Activated T-helper 1 cell treated with anti-CD3 and anti-CD28 coated beads, Interleukin-12 subunit alpha, Interleukin-12 subunit beta, Interleukin-2, Interleukin-4 antibody, amounts not matched to agents 30 ng/mL and 10 ng/mL and 1 ng/mL, durations not matched to agents 14 hours and 24 hours and 36 hours (primary cell): ENCODE measurements around the gene HBG1. TPM values are rescaled to one million over a fixed set of nuclear protein-coding genes. Genes with fewer than 3 reads are reported as not detected.
"Not testable (repeated sequence)": the region's sequence is repeated elsewhere in the genome, so short reads cannot be mapped to it uniquely, and the experiment has no call there.

ENCODE experiments used
- DNase-seq: peaks from one replicate; pipeline ENCODE4 v3.0.0; 2021; ENCODE audit warnings: low spot score
- H3K27ac Mint-ChIP-seq: one replicate; pipeline ENCODE4 v1.8.0; 2021; ENCODE audit warnings: mild to moderate bottlenecking, mixed read lengths
- H3K27me3 Mint-ChIP-seq: one replicate; pipeline ENCODE4 v1.8.0; 2022; ENCODE audit warnings: mild to moderate bottlenecking, moderate library complexity, mixed read lengths; ENCODE audit not compliant: insufficient read depth
- H3K36me3 Mint-ChIP-seq: one replicate; pipeline ENCODE4 v1.8.0; 2021; ENCODE audit warnings: low read depth, mixed read lengths
- H3K4me1 Mint-ChIP-seq: one replicate; pipeline ENCODE4 v1.8.0; 2021; ENCODE audit warnings: low read depth, mixed read lengths
- H3K4me3 Mint-ChIP-seq: one replicate; pipeline ENCODE4 v1.8.0; 2021; ENCODE audit warnings: mild to moderate bottlenecking, moderate library complexity, mixed read lengths
- H3K9me3 Mint-ChIP-seq: one replicate; pipeline ENCODE4 v1.8.0; 2021; ENCODE audit warnings: mixed read lengths
- intact Hi-C: fragments of 100-400 bp; cut with micrococcal nuclease; formaldehyde crosslinking; loops from one replicate; pipeline ENCODE4 v1.15.1; 2024
- total RNA-seq: library from RNA; stranded (reverse); gene quantifications from 2 replicates; pipeline ENCODE4 v1.2.3, GENCODE V29; 2022

HBG1 gene
- not detected in 2 replicates for total RNA-seq

DNA sequence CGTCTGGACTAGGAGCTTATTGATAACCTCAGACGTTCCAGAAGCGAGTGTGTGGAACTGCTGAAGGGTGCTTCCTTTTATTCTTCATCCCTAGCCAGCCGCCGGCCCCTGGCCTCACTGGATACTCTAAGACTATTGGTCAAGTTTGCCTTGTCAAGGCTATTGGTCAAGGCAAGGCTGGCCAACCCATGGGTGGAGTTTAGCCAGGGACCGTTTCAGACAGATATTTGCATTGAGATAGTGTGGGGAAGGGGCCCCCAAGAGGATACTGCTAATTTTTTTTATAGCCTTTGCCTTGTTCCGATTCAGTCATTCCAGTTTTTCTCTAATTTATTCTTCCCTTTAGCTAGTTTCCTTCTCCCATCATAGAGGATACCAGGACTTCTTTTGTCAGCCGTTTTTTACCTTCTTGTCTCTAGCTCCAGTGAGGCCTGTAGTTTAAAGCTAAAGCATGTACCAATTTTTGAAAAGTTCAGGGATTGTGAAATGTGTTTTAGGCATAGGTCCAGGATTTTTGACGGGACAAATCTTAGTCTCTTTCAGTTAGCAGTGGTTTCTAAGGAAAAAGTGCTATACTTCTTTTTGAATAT lies at the start of gene HBG1:
Gene HBG1 (minus strand): TSS at position 51 of the 590 bp plus-strand sequence. CDS start 53 bp downstream, outside the sequence.
- not testable (repeated sequence) for H3K36me3 Mint-ChIP-seq

DNA sequence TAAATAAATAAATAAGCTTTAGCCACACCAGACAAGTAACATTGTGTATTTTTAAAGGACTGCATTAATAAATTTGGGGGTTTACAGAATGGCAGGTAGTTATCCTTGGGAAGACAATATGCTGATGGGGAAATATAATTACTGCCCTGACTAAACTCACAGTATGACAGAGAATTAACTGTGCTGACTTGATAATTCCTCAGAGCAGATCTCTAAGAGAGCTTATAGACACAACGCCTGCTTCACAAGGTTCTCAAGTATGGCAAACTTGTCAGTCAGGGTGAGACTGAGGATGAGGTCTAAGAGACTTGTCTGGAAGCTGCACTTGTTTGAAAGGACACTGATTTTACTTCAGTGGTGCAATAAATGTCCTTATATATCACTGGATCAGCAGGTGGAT lies 48.8 kb upstream of the HBG1 start:
- H3K4me3 Mint-ChIP-seq = no peak overlapping the region
- no peak for DNase-seq
- H3K27ac Mint-ChIP-seq = no peak overlapping the region
- H3K36me3 Mint-ChIP-seq = no peaks in the 10 kb centered on the region
- H3K9me3 Mint-ChIP-seq = no peaks in the 10 kb centered on the region
- H3K4me1 Mint-ChIP-seq = no peaks in the 10 kb centered on the region
- intact Hi-C loops = no loop called here
- no peaks in the 10 kb centered on the region for H3K27me3 Mint-ChIP-seq

More for the DNA sequence above, at the start of gene HBG1:
- H3K4me3 Mint-ChIP-seq, H3K27me3 Mint-ChIP-seq, H3K9me3 Mint-ChIP-seq, DNase-seq, H3K27ac Mint-ChIP-seq, H3K4me1 Mint-ChIP-seq, intact Hi-C loops: not testable (repeated sequence)

DNA sequence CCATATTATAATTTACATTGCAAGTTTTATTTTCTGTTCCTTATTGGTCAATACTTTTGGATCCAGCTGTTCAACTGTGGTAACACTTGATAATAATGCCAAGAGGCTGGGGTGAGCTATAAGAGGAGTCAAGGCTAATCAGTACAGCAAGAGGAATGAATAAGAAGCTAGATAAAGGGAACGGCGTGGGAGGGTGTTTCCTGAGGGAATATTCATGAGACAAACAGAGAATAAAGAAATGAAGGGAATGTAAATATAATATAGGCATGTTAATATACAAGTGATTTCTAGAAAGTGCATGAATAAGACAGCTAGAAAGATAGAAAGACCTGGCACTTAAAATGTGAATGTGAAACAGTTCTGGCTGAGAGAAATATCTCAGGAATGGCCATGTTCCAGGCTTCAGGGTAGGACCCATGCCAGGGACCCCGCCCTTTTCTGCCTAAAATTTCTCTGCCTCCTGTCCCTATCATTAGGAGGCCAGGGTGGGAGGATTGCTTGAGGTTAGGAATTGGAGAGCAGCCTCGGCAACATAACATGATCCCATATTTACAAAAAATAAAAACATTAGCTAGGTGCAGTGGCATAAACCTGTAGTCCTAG lies 48.2 kb upstream of the HBG1 start:
- Mint-ChIP-seq H3K4me3 (no peak overlapping the region), H3K4me1 (no peaks in the 10 kb centered on the region), H3K9me3 (no peaks in the 10 kb centered on the region), H3K27me3 (no peaks in the 10 kb centered on the region), H3K27ac (no peak overlapping the region), H3K36me3 (no peaks in the 10 kb centered on the region)
- no peak for DNase-seq
- intact Hi-C loops = no loop called here

DNA sequence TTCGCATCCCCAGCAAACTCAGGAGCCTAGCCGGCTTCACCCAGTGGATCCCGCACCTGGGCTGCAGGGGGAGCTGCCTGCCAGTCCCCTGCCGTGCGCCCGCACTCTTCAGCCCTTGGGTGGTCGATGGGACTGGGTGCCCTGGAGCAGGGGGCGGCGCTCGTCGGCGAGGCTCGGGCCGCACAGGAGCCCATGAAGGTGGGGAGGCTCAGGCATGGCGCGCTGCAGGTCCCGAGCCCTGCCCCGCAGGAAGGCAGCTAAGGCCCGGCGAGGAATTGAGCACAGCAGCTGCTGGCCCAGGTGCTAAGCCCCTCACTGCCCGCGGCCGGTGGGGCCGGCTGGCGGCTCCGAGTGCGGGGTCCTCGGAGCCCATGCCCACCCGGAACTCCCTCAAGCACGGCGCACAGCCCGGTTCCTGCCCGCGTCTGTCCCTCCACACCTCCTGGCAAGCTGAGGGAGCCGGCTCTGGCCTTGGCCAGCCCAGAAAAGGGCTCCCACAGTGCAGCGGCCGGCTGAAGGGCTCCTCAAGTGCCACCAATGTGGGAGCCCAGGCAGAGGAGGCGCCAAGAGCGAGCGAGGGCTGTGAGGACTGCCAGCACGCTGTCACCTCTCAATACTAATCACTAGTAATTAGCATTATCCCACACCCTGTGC lies 44.8 kb upstream of the HBG1 start:
- H3K27ac Mint-ChIP-seq, H3K36me3 Mint-ChIP-seq, H3K4me3 Mint-ChIP-seq, intact Hi-C loops, H3K4me1 Mint-ChIP-seq, DNase-seq, H3K9me3 Mint-ChIP-seq, H3K27me3 Mint-ChIP-seq: not testable (repeated sequence)

DNA sequence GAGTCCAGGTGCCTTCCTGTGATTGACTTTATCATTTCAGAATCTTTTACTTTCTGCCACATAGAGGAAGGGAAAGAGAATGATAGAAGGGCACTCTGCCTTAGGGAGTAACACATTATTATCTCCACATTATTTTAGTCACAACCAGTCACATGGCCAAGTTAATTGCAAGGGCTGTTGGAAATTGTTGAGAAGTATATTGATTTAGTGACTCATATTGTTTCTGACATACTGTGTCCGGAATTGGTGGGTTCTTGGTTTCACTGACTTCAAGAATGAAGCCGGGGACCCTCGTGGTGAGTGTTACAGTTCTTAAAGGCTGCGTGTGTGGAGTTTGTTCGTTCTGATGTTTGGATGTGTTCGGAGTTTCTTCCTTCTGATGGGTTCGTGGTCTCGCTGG lies 43.4 kb upstream of the HBG1 start:
- Mint-ChIP-seq H3K9me3 (no peaks in the 10 kb centered on the region), H3K27ac (no peak overlapping the region), H3K4me3 (no peak overlapping the region), H3K36me3 (no peaks in the 10 kb centered on the region), H3K4me1 (no peaks in the 10 kb centered on the region), H3K27me3 (no peaks in the 10 kb centered on the region)
- intact Hi-C loops = no loop called here
- DNase-seq = no peak

DNA sequence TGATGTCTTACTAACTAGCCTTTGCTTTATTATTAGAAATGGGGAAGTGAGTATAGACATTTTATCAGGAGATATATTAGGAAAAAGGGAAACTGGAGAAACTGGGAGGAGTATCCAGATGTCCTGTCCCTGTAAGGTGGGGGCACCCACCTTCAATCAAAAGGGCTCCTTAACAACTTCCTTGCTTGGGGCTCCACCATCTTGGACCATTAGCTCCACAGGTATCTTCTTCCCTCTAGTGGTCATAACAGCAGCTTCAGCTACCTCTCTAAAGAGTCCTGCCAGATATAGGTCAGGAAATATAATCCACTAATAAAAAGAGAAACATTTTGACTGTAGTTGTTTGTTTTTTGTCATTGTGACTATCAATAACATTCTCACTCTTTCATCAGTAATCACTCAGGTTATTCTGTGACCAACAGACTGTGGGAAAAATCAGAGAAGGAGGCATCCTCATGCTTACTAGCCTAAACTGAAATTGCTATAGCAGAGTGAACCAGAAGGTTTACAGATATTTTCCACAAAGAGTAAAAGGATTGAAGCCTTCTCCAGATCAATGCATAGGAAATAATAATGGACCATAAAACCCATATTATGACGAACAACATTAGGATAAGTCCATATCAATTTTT lies 41.7 kb upstream of the HBG1 start:
- Mint-ChIP-seq H3K27ac (no peak overlapping the region), H3K9me3 (no peaks in the 10 kb centered on the region), H3K27me3 (no peaks in the 10 kb centered on the region), H3K4me3 (no peak overlapping the region), H3K4me1 (no peaks in the 10 kb centered on the region), H3K36me3 (no peaks in the 10 kb centered on the region)
- no peak for DNase-seq
- intact Hi-C loops = loop anchor here (1.0 kb wide), 1 partner anchor 167 kb away; no protein-coding TSS in a partner anchor

DNA sequence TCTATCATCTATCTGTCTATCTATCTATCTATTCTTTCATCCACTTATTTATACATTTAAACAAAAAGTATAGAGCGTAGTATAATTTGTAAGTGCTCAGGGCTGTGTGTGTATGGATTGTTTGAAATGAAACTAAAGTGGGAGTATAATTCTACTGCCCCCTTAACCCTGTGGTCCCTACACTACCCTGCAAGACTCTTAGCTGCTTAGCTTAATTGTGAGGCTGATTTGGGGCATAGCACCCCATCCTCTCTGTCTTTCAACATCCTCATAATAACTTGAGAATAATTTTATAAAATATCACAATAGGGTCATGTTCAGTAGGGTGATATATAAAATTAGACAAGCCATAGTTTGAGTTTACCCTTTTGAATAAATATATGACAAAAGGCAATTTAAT lies 40.4 kb upstream of the HBG1 start:
- intact Hi-C loops = no loop called here
- H3K4me1 Mint-ChIP-seq = no peaks in the 10 kb centered on the region
- no peak for DNase-seq
- no peaks in the 10 kb centered on the region for H3K36me3 Mint-ChIP-seq
- no peaks in the 10 kb centered on the region for H3K9me3 Mint-ChIP-seq
- H3K27ac Mint-ChIP-seq = no peak overlapping the region
- H3K27me3 Mint-ChIP-seq = no peaks in the 10 kb centered on the region
- no peak overlapping the region for H3K4me3 Mint-ChIP-seq

DNA sequence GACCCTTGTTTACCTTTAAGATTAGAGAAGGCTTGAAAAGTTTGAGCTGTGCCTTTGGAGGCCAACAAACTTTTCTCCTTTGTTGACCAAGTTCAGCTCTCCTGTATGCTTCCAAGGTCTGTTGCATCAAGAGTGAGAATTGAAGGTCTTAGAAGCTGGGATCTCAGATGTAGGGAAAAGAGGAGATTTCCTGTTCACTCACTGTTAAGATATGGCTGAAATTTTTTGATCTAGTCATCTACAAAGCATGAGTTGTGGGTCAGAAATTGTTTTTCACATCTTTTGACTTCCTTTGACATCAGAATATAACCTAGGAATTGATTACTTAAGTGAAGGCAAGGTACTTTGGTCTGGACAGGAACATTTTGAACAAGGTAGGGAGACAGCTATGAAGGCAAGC lies 40.0 kb upstream of the HBG1 start:
- Mint-ChIP-seq H3K27me3 (no peaks in the 10 kb centered on the region), H3K36me3 (no peaks in the 10 kb centered on the region), H3K4me1 (no peaks in the 10 kb centered on the region), H3K27ac (no peak overlapping the region), H3K4me3 (no peak overlapping the region), H3K9me3 (no peaks in the 10 kb centered on the region)
- intact Hi-C loops = no loop called here
- no peak for DNase-seq

DNA sequence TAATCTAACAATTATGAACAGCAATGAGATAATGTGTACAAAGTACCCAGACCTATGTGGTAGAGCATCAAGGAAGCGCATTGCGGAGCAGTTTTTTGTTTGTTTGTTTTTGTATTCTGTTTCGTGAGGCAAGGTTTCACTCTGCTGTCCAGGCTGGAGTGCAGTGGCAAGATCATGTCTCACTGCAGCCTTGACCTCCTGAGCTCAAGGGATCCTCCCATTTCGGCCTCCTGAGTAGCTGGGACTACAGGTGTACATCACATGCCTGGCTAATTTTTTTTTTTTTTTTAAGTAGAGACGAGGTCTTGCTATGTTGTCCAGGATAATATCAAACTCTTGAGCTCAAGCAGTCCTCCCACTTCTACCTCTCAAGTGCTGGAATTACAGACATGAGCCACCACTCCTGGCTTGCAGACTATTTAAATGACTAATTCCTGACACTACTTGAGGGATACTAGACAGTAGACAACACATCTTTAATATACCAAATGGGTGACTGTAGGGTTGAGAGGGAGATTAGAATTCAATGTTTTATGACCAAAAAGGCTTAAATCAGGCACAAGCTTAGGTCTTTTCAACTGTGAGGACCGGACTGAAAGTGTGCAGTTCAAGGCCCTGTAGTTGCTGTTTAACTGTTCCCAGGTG lies 39.4 kb upstream of the HBG1 start:
- H3K27ac Mint-ChIP-seq = no peak overlapping the region
- H3K4me1 Mint-ChIP-seq = no peaks in the 10 kb centered on the region
- intact Hi-C loops = no loop called here
- H3K9me3 Mint-ChIP-seq = no peaks in the 10 kb centered on the region
- no peak overlapping the region for H3K4me3 Mint-ChIP-seq
- H3K36me3 Mint-ChIP-seq = no peaks in the 10 kb centered on the region
- H3K27me3 Mint-ChIP-seq = no peaks in the 10 kb centered on the region
- DNase-seq = no peak

DNA sequence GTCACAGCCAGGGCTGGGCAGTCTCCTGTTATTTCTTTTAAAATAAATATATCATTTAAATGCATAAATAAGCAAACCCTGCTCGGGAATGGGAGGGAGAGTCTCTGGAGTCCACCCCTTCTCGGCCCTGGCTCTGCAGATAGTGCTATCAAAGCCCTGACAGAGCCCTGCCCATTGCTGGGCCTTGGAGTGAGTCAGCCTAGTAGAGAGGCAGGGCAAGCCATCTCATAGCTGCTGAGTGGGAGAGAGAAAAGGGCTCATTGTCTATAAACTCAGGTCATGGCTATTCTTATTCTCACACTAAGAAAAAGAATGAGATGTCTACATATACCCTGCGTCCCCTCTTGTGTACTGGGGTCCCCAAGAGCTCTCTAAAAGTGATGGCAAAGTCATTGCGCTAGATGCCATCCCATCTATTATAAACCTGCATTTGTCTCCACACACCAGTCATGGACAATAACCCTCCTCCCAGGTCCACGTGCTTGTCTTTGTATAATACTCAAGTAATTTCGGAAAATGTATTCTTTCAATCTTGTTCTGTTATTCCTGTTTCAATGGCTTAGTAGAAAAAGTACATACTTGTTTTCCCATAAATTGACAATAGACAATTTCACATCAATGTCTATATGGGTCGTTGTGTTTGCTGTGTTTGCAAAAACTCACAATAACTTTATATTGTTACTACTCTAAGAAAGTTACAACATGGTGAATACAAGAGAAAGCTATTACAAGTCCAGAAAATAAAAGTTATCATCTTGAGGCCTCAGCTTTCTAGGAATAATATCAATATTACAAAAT lies 38.6 kb upstream of the HBG1 start:
- Mint-ChIP-seq H3K27ac (no peak overlapping the region), H3K4me1 (no peaks in the 10 kb centered on the region), H3K9me3 (no peaks in the 10 kb centered on the region), H3K27me3 (no peaks in the 10 kb centered on the region), H3K36me3 (no peaks in the 10 kb centered on the region), H3K4me3 (no peak overlapping the region)
- intact Hi-C loops = no loop called here
- DNase-seq = no peak

DNA sequence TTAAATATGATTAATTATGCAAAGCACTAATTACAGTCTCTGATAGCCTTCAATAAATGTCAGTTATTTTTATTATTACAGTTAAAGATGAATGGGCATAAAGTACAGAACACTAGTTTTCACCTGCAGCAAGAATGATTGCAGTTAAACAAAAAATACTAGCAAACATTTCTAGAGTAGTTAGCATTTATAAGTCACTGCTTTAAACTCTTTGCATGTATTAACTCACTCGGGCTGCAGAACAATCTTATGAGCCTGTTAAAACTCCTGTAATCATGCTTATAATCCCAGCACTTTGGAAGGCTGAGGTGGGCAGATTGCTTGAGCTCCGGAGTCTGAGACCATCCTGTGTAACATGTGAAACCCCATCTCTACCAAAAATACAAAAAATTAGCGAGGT lies 37.2 kb upstream of the HBG1 start:
- no peak for DNase-seq
- no peaks in the 10 kb centered on the region for H3K4me1 Mint-ChIP-seq
- no peaks in the 10 kb centered on the region for H3K36me3 Mint-ChIP-seq
- peaks cover 2% of the 10 kb centered on the region for H3K27me3 Mint-ChIP-seq
- intact Hi-C loops = no loop called here
- no peak overlapping the region for H3K27ac Mint-ChIP-seq
- H3K9me3 Mint-ChIP-seq = no peaks in the 10 kb centered on the region
- no peak overlapping the region for H3K4me3 Mint-ChIP-seq

DNA sequence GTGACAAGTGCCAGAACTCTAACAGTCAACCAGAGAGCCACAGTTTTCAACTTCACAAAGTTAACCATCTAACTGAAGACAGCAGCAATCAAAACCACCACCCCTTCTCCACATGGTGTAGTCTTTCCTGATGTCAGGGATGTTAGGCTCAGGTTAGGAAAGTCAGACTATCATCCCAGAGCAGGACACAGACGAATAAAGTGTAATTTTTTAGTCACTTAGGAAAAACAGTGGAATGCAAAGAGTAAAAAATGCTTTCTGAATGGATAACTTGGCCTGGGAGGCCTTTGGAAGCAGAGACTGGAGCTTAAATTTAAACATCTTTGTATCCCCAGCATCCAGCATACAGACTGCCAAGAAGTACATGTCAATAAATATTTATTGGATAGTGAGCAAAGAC lies 36.7 kb upstream of the HBG1 start:
- Mint-ChIP-seq H3K36me3 (no peaks in the 10 kb centered on the region), H3K27me3 (peaks cover 2% of the 10 kb centered on the region), H3K9me3 (no peaks in the 10 kb centered on the region), H3K4me1 (no peaks in the 10 kb centered on the region), H3K27ac (no peak overlapping the region), H3K4me3 (no peak overlapping the region)
- intact Hi-C loops = no loop called here
- DNase-seq = no peak
